GM19397 (cell line): ENCODE data around the gene DHRSX.
"Not testable (repeated sequence)": the region's sequence is repeated elsewhere in the genome, so short reads cannot be mapped to it uniquely, and the experiment has no call there.

Source experiments
- ATAC-seq: cut with Tn5 transposase; IDR thresholded peaks from one replicate; pipeline ENCODE4 v1.9.1; 2021; ENCODE audit warnings: mild to moderate bottlenecking, moderate library complexity; ENCODE audit not compliant: unreplicated experiment

The DHRSX gene

GRCh38 chrX:2498781-2499302, 1.9 kb downstream of the DHRSX start:
- no peak for ATAC-seq

DNA sequence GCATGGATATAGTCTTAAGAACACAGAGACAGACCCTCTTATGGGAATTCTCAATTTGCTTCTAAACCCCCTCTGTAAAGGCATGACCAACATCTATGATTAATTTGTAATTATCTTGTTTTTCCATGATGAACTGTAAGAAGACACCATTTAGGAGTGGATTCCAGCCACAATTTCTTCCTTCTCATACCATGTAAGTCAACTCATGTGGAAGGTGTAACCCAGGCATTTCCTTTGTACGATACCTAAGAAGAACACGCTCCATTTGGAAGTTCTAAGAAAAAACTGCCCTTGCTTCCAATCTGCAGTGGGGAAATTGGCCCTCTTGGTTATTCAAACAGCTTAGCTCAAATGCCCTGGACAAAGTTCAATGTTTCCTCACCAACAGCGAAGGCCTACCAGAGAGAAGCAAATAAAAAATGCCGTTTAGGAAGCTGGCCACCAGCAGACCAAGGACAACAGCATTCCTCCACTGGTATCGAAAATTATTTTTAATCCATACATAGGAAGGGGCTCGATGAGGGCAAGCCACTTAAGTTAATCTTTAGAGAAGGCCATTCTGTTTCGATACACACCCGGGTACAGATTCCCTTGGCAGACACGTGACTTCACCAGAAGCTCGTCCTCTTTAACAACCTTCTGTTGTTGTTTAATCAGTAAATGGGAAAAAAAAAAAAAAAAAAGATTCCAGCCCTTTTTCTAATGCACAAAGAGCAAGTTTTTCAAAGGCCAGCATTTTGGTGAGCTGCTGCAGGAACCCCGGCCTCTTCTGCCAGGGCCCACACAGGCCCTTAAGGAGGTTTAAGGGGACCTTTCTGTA, 2.6 kb downstream of the DHRSX start:
- ATAC-seq = no peak

- no peak for ATAC-seq
Measured at GRCh38 chrX:2495595-2495994, 5.2 kb downstream of the DHRSX start.

GRCh38 chrX:2492531-2493218, 8.1 kb downstream of the DHRSX start:
- ATAC-seq = no peak

DNA sequence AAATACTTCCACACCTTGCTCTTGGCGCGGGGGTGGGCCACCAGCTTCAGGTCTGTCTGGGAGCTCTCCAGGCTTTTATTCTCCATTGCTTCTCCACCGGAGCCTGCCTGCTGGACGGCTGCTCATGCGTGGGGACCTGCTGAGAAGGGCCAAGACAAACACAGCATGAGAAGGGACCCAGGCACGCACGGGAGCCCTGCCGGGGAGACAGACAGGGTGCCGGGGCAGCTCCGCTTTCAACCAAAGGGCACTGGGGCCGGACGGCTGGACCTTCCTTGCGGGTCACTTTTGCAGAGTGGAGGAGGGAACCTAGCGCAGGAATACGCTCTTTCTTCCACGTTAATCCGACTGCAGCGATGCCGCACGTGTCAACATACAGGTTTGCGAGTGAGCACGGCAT, 10.1 kb downstream of the DHRSX start:
- no peak for ATAC-seq

GRCh38 chrX:2489446-2490445, 11.0 kb downstream of the DHRSX start:
- no peak for ATAC-seq

GRCh38 chrX:2488621-2489285, 12.0 kb downstream of the DHRSX start:
- ATAC-seq = no peak

DNA sequence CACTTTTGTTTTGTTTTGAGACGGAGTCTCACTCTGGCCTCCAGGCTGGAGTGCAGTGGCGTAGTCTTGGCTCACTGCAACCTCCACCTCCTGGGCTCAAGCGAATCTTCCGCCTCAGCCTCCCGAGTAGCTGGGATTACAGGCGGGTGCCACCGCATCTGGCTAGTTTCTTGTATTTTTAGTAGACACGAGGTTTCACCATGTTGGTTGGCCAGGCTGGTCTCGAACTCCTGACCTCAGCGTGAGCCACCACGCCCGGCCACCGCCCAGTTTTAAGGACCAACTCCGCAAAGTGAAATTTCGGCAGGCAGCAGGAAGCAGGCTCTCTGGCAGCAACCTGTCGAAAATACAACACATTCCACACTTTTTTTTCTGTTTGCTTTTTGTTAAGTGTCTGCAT, 13.4 kb downstream of the DHRSX start:
- ATAC-seq = no peak

- no peak for ATAC-seq
Measured at GRCh38 chrX:2486476-2487133, 14.2 kb downstream of the DHRSX start.

DNA sequence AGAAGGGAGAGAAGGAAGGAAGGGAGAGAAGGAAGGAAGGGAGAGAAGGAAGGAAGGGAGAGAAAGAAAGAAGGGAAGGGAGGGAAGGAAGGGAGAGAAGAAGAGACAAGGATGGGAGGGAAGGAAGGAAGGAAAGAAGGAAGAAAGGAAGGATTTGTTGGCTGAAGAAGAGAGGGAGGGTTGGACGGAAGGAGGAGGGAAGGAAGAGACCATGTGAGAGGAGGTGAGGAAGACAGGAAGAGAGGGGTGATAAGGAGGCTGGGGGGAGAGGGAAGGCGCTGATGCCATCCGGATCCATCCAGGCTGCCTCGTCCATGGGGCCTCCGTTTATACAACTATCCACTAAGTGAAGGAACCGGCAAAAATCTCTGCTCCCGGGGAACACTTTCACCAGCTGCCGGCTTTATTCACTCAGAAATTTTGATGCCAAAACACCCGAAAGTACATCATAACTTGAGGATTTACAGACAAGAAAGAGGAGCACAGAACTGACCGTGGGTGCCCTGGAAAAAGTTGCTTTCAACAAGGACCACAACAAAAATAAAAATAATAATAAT, 14.9 kb downstream of the DHRSX start:
- no peak for ATAC-seq

DNA sequence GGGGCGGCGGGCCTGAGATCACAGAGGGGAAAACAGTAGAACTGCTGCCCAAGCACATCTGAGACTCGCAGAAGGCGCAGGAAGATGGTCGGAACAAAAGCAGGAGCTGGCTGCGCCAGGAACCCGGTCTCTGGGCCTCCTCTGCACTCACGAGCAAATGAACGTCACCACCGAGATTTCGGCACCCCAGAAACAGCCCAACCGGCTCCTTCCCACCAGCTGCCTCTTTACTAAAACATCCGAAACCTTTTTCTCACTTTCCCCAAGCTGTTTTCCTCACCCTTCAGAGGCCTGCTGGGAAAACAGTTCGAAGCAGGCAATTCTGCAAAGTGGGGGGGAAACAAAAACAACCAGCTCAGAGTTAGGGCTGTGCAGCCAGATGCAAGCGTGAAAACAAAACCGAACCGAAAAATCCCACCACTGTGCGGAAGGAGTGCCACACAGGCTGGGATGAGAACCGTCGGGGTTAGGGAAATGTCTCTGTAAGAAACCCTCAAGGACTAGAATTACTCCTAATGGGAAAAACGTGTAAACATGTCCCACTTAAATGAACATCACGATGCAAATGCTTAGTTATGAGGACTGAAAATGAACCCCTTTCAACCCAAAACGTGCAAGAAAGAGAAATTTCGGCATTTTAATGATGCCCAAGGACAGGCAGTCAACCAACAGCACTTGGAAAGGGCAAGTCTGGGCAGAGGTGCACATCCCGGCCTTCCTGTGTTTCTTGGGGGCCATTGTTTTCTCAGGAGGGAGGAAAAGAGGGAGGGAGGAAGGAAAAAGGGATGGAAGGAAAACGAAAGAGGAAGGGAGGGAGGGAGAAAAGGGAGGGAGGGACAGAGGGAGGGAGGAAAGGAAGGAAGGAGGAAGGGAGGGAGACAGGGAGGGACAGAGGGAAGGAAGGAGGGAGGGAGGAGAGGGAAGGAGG, 15.8 kb downstream of the DHRSX start:
- ATAC-seq = no peak

- no peak for ATAC-seq
Measured at GRCh38 chrX:2484256-2484655, 16.5 kb downstream of the DHRSX start.

DNA sequence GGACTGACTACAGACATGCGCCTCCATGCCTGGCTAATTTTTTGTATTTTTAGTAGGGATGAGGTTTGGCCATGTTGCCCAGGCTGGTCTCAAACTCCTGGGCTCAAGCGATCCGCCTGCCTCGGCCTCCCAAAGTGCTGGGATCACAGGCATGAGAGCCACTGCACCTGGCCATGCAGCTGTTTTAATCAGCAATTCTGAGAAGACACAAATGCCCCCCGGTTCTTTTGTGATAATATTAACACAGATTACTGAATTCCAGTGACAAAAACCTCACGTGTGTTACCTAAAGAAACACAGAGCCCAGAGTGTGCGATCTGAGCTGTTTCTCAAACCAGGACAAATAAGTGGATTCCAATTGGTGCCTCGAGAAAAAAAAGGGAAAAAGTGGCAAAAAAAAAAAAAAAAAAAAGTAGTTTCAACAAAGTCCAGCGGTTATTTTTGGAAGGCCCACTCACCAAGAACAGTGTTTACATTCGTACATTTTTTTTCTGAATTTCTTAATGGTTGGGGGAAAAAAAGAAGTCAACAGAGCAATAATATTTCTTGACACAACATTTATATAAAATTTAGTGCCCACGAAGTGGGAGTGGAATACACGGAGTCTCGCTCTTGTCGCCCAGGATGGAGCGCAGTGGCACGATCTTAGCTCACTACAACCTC, 17.2 kb downstream of the DHRSX start:
- ATAC-seq = no peak

- ATAC-seq = not testable (repeated sequence)
Measured at GRCh38 chrX:2481597-2481996, 19.2 kb downstream of the DHRSX start.

DNA sequence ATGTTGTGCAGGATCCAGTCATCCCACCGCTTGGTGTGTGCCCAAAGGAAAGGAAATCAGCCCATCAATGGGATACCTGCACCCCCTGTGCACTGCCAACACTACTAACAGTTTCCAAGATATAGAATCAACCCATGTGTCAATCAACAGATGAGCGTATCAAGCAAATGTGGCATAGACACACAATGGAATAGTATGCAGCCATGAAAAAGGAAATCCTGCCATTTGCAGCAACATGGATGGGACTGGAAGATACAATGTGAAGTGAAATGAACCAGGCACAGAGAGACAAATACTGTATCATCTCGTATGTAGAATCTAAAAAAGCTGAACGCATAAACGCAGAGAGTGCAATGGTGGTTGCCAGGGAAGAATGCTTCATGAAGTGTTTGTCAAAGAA, 20.8 kb downstream of the DHRSX start:
- not testable (repeated sequence) for ATAC-seq

DNA sequence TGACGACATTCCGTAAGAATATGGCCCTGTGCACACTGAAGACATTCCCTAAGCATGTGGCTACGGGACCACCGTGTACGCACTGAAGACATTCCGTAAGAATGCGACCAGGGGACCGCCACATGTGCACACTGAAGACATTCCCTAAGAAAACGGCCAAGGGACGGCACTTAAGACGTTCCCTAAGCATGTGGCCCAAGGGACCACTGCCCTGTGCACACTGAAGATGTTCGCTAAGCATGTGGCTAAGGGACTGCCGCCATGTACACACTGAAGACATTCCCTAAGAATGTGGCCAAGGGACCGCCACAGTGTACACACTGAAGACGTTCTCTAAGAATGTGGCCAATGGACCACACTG, 21.4 kb downstream of the DHRSX start:
- no peak for ATAC-seq

DNA sequence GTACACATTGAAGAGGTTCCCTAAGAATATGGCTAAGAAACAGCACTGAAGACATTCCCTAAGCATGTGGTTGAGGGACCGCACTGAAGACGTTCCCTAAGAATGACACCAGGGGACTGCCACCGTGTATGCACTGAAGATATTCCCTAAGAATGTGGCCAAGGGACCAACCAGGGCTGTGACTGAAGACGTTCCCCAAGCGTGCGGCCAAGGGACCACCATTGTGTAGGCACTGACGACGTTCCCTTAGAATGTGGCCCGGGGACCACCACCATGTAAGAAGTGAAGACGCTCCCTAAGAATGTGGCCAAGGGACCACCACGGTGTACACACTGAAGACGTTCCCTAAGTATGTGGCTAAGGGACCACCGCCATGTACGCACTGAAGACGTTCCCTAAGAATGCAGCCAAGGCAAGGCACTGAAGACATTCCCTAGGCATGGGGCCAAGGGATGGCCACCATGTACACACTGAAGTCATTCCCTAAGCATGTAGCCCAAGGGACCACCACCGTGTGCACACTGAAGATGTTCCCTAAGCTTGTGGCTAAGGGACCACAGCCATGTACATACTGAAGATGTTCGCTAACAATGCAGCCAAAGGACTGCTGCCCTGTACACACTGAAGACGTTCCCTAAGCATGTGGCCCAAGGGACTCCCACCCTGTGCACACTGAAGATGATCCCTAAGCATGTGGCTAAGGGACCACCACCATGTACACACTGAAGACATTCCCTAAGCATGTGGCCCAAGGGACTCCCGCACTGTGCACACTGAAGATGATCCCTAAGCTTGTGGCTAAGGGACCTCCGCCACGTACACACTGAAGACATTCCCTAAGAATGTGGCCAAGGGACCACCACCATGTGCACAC, 22.0 kb downstream of the DHRSX start:
- no peak for ATAC-seq
